ENCODE measurements around the gene SIN3A.

DNA sequence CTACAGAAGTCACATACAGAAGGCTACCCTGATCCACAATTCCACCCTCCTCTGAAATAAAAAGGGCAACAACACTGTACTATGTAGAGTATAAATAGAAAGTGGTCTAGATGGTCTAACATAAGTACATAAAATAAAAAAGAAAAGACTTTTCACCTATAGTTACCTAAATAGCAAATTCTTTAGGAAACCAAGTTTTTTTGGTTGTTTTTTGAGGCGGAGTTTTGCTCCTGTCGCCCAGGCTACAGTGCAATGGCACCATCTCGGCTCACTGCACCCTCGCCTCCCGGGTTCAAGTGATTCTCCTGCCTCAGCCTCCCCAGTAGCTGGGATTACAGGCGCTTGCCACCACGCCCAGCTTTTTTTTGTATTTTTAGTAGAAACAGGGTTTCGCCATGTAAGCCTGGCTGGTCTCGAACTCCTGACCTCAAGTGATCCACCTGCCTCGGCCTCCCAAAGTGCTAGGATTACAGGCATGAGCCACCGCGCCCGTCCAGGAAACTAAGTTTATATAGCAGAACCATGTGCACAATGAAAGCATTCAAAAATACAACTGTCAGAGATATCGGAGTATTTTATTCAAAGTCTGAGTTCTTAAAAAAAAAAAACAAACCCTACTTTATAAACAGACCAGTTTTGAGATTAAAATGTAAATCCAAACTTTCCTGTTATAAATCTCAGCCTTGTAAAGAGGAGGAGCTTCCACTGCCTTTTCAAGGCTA, 1.7 kb downstream of the SIN3A start:
- TF ChIP-seq POLR2A (IDR thresholded peaks at IDR 0.05; ENCODE audit: low read length) (no peak), GATA1 (IDR thresholded peaks at IDR 0.05; ENCODE audit: low read depth, low read length) (no peak)

Data from erythroblast (primary cell).